A549 (cell line): ENCODE measurements around the gene UVRAG.

Source experiments
- BHLHE40 ChIP-seq: IDR thresholded peaks from 2 replicates; pipeline ENCODE4 v1.6.1; 2012; ENCODE audit warnings: low read depth, low read length, inconsistent platforms
- CEBPB ChIP-seq, 2 experiments: fragments of >200 bp in 1 of 2; sonication (Bioruptor Twin) in 1 of 2; formaldehyde crosslinking in 1 of 2; IDR thresholded peaks; 2 replicates each; pipeline ENCODE4 v1.6.1; 2012 to 2016
- MYC ChIP-seq: IDR thresholded peaks from 2 replicates; pipeline ENCODE4 v1.6.1; 2012; ENCODE audit warnings: mild to moderate bottlenecking, inconsistent platforms, low read length, improper control_type of control experiment, borderline replicate concordance
- POLR2A ChIP-seq: IDR thresholded peaks from 2 replicates; pipeline ENCODE4 v1.6.1; 2012; ENCODE audit warnings: mild to moderate bottlenecking, low read length
- RAD21 ChIP-seq, 2 experiments: fragments of >200 bp in 1 of 2; sonication (Bioruptor Twin) in 1 of 2; formaldehyde crosslinking in 1 of 2; IDR thresholded peaks in 1 of 2; conservative IDR thresholded peaks in 1 of 2; 2 replicates in 1 of 2; 3 replicates in 1 of 2; pipeline ENCODE4 v1.6.1; 2012 to 2018; ENCODE audit warnings: inconsistent platforms in 1 of 2
- TF ChIP-seq, protein P1 (sequence below): fragments of 200-600 bp; sonication (generic); IDR thresholded peaks from 2 replicates; pipeline ENCODE4 v1.6.1; 2016; ENCODE audit warnings: antibody characterized with exemption, mild to moderate bottlenecking, moderate library complexity
- TF ChIP-seq, protein P2 (sequence below): fragments of >200 bp; sonication (Bioruptor Twin); formaldehyde crosslinking; IDR thresholded peaks from 3 replicates; pipeline ENCODE4 v1.5.1; 2016
- TF ChIP-seq, protein P3 (sequence below): IDR thresholded peaks from 2 replicates; pipeline ENCODE4 v1.6.1; 2012

- TF ChIP-seq, protein P1, sequence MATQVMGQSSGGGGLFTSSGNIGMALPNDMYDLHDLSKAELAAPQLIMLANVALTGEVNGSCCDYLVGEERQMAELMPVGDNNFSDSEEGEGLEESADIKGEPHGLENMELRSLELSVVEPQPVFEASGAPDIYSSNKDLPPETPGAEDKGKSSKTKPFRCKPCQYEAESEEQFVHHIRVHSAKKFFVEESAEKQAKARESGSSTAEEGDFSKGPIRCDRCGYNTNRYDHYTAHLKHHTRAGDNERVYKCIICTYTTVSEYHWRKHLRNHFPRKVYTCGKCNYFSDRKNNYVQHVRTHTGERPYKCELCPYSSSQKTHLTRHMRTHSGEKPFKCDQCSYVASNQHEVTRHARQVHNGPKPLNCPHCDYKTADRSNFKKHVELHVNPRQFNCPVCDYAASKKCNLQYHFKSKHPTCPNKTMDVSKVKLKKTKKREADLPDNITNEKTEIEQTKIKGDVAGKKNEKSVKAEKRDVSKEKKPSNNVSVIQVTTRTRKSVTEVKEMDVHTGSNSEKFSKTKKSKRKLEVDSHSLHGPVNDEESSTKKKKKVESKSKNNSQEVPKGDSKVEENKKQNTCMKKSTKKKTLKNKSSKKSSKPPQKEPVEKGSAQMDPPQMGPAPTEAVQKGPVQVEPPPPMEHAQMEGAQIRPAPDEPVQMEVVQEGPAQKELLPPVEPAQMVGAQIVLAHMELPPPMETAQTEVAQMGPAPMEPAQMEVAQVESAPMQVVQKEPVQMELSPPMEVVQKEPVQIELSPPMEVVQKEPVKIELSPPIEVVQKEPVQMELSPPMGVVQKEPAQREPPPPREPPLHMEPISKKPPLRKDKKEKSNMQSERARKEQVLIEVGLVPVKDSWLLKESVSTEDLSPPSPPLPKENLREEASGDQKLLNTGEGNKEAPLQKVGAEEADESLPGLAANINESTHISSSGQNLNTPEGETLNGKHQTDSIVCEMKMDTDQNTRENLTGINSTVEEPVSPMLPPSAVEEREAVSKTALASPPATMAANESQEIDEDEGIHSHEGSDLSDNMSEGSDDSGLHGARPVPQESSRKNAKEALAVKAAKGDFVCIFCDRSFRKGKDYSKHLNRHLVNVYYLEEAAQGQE, result no peak
- TF ChIP-seq, protein P2, sequence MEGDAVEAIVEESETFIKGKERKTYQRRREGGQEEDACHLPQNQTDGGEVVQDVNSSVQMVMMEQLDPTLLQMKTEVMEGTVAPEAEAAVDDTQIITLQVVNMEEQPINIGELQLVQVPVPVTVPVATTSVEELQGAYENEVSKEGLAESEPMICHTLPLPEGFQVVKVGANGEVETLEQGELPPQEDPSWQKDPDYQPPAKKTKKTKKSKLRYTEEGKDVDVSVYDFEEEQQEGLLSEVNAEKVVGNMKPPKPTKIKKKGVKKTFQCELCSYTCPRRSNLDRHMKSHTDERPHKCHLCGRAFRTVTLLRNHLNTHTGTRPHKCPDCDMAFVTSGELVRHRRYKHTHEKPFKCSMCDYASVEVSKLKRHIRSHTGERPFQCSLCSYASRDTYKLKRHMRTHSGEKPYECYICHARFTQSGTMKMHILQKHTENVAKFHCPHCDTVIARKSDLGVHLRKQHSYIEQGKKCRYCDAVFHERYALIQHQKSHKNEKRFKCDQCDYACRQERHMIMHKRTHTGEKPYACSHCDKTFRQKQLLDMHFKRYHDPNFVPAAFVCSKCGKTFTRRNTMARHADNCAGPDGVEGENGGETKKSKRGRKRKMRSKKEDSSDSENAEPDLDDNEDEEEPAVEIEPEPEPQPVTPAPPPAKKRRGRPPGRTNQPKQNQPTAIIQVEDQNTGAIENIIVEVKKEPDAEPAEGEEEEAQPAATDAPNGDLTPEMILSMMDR, result no peak
- TF ChIP-seq BHLHE40, result no peak
- no peak for TF ChIP-seq RAD21 (conservative IDR thresholded peaks at IDR 0.05 in 1 of 2, IDR thresholded peaks at IDR 0.05 in 1 of 2)
- TF ChIP-seq CEBPB (IDR thresholded peaks at IDR 0.05), result no peak
- TF ChIP-seq MYC, result no peak
- TF ChIP-seq, protein P3, sequence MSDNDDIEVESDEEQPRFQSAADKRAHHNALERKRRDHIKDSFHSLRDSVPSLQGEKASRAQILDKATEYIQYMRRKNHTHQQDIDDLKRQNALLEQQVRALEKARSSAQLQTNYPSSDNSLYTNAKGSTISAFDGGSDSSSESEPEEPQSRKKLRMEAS, result no peak
- TF ChIP-seq POLR2A, result no peak
These were observed 338.5 kb downstream of the UVRAG start for GRCh38 chr11:76153571-76153923.
